ENCODE results near the gene TRIO.

TRIO gene

GRCh38 chr5:14305045-14305444, 161.9 kb downstream of the TRIO start:
- DNase-seq = peak in 1 of 2 experiments; percentile 25

- DNase-seq = no peak
These were observed 163.2 kb downstream of the TRIO start for GRCh38 chr5:14306329-14306815.

- DNase-seq = no peak
These were observed 165.4 kb downstream of the TRIO start for GRCh38 chr5:14308384-14309154.

- DNase-seq = no peak
These were observed 166.1 kb downstream of the TRIO start for GRCh38 chr5:14309199-14309598.

GRCh38 chr5:14309878-14310531, 166.9 kb downstream of the TRIO start:
- DNase-seq = no peak

- no peak for DNase-seq
These were observed 167.8 kb downstream of the TRIO start for GRCh38 chr5:14310901-14311300.

GRCh38 chr5:14313986-14314690, 171.0 kb downstream of the TRIO start:
- DNase-seq = no peak

GRCh38 chr5:14316471-14316870, 173.3 kb downstream of the TRIO start:
- no peak for DNase-seq

GRCh38 chr5:14319102-14319501, 176.0 kb downstream of the TRIO start:
- DNase-seq = no peak

GRCh38 chr5:14321936-14322335, 178.8 kb downstream of the TRIO start:
- DNase-seq = no peak

GRCh38 chr5:14322437-14323187, 179.5 kb downstream of the TRIO start:
- no peak for DNase-seq

GRCh38 chr5:14323466-14323865, 180.3 kb downstream of the TRIO start:
- DNase-seq = no peak

GRCh38 chr5:14325369-14325768, 182.2 kb downstream of the TRIO start:
- no peak for DNase-seq

- no peak for DNase-seq
These were observed 183.1 kb downstream of the TRIO start for GRCh38 chr5:14326035-14326903.

GRCh38 chr5:14327624-14328023, 184.5 kb downstream of the TRIO start:
- no peak for DNase-seq

GRCh38 chr5:14328144-14328543, 185.0 kb downstream of the TRIO start:
- DNase-seq = no peak

- no peak for DNase-seq
These were observed 187.1 kb downstream of the TRIO start for GRCh38 chr5:14330291-14330690.

GRCh38 chr5:14330729-14331385, 187.7 kb downstream of the TRIO start:
- no peak for DNase-seq

- DNase-seq = no peak
These were observed 188.2 kb downstream of the TRIO start for GRCh38 chr5:14331386-14331781.

GRCh38 chr5:14332038-14332631, 189.0 kb downstream of the TRIO start:
- no peak for DNase-seq

- DNase-seq = no peak
These were observed 189.6 kb downstream of the TRIO start for GRCh38 chr5:14332746-14333145.

Data from SW 1271 (cell line).